HTERT RPE-1 (cell line): Measurements from ENCODE around the gene KRT33A.
"Not testable (repeated sequence)": the region's sequence is repeated elsewhere in the genome, so short reads cannot be mapped to it uniquely, and the experiment has no call there.

Experiments used
- in situ Hi-C: fragments of 300-500 bp; cut with MboI; formaldehyde crosslinking; loops from 4 replicates; pipeline ENCODE4 v1.14.3; 2020; ENCODE audit warnings: low sequenced_read_pairs

Gene KRT33A

GRCh38 chr17:41366070-41366469, 15.4 kb upstream of the KRT33A start:
- in situ Hi-C loops: no loop called here

DNA sequence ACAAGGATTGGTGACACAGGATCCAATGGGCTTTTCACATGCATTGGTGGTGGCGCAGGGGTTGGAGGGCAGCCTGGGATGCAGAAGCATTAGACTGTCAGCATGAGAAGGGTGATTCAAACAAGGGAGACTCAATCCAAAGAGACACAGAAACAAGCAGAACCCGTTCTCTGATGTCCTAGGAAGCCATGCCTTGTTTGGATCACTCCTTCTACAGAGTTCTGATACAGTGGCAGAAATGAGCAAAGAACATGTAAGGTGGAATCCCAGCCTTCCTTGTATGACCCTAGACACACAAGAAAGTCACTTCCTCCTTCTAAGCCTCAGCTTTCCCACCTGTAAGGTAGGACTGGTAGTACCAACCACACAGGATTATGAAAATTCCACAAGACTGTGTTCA, 13.3 kb upstream of the KRT33A start:
- in situ Hi-C loops: no loop called here

- in situ Hi-C loops: no loop called here
Measured at GRCh38 chr17:41360296-41360995, 9.8 kb upstream of the KRT33A start.

GRCh38 chr17:41354536-41354935, 3.9 kb upstream of the KRT33A start:
- in situ Hi-C loops: no loop called here

GRCh38 chr17:41352597-41353366, 2.2 kb upstream of the KRT33A start:
- in situ Hi-C loops: no loop called here

DNA sequence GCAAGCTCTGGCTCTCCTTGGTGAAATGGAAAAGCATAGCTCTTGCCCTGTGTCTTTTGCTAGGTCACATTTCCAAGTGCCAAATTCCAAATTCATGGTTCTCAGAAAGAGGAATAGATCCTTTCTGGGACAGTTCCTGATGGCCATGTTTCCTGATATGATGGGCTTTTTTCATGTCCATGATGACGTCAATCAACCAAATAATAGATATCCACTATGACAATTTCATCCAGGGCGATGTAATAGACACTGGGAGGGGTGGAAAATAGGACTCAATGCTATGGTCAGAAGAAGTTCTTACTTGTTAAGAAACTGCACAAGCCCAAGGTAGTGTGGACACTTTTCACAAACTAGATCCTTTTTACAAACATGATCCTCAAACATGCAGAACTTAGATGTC, 549 bp upstream of the KRT33A start:
- in situ Hi-C loops: no loop called here

GRCh38 chr17:41347869-41348760, 2.5 kb downstream of the KRT33A start:
- in situ Hi-C loops: no loop called here

GRCh38 chr17:41346421-41346820, 4.2 kb downstream of the KRT33A start:
- in situ Hi-C loops: not testable (repeated sequence)

GRCh38 chr17:41345992-41346391, 4.6 kb downstream of the KRT33A start:
- in situ Hi-C loops: no loop called here

DNA sequence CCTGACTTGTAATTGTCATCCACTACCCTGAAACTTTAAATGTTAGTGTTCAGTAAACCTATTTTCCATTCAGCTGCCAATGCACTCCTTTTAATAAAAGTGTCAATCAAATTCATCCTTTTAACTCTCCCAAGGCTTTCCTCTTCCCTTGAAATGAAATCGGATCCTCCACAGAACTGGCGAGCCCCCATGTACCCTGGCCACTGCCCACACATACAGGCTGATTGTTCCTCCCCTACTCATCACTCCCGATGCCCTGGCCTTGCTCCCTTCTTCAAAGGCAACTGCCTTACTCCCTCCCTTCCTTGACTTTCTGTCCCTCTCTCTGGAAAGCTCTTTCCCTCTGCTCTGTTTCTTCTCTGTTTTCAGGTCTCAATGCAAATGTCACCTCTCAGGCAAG, 7.6 kb downstream of the KRT33A start:
- in situ Hi-C loops: no loop called here

- in situ Hi-C loops: no loop called here
Measured at GRCh38 chr17:41340934-41341861, 9.4 kb downstream of the KRT33A start.

DNA sequence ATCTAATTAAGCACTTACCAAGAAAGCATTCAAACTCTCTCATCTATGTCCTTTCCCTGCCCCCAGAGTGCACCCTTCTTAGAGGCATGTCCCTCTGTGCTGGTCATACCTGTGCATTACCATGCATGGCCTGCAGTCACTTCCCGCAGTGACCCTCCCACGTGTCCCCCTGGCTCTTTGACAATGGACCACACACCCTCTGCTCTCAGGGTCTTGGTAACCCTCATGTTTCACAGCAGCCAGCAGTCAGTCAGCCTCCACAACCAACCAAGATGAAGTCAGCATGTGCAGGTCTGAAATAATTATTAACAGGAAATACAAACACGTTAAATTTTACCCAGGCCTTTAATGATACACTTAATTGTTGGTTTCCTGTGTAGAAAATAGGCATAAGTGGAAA, 10.1 kb downstream of the KRT33A start:
- in situ Hi-C loops: no loop called here

DNA sequence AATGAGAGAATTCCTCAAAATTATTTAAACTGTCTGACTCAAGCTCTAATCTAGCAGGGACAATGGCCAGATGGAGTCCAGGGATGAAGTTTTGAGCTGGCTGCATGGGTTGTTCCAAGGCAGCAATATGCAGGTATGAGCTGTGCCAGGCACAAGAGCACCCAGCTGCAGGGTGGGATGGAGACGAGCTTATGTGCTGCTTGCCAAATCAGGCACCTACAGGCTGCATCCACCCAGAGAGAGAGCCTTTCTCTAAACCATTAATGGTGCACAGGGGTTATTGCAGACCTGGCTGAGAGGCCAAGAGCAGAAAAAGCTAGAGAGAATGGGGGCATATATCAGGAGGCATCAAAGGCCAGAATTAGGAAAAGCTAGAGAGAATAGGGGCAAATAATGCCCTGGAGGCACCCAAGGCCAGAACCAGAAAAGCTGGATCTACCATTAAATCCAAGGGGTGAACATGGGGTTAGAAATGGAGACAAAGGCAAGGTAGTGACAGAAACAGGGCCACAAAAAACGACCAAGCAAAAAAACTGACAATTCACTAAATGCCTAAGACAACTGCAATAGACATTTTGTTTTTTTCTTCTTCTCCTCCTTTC, 11.0 kb downstream of the KRT33A start:
- in situ Hi-C loops: no loop called here

- in situ Hi-C loops: no loop called here
Measured at GRCh38 chr17:41338961-41339485, 11.6 kb downstream of the KRT33A start.

- in situ Hi-C loops: no loop called here
Measured at GRCh38 chr17:41335747-41336146, 14.9 kb downstream of the KRT33A start.

DNA sequence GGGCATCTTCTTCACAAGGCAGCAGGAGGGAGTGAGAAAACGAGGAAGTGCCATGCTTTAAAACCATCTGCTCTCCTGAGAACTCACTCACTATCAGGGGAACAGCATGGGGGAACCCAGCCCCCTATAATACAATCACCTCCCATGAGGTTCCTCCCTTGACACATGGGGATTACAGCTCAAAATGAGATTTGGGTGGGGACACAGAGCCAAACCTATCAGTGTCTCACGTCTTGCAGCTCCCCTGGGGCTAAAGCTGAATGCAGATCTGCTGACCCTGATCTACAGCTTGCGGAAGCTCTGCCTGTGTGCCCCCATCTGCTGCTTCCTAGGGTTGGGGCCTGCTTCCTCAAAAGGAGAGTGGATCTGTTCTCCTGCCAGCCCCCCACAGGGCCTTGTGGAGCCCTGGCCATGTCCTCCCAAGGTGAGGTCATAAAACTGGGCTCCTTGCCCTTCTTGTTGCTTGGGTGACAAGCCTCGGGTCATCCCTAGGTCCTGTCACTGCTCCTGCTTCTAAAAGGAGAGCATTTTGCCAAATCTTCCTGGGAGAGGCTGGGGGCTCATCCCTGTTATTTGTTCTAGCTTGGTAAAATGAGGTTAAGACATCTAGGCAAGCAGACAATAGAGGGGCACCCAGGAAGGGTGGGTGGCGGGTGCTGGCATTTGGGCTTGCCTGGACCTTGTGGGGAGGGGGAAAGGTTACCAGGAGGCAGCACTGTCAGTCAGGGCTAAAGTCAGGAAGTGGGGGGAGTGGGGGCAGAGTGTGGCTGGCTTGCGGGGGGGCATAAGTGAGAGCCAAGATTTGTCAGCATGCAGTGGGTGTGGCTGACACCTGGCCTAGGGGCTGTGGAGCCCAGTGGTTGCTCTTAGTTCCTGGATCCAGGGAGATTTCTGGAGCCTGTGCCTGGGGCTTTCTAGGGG, 16.0 kb downstream of the KRT33A start:
- in situ Hi-C loops: no loop called here

GRCh38 chr17:41333836-41334235, 16.8 kb downstream of the KRT33A start:
- in situ Hi-C loops: no loop called here

- in situ Hi-C loops: no loop called here
Measured at GRCh38 chr17:41333098-41333497, 17.5 kb downstream of the KRT33A start.

DNA sequence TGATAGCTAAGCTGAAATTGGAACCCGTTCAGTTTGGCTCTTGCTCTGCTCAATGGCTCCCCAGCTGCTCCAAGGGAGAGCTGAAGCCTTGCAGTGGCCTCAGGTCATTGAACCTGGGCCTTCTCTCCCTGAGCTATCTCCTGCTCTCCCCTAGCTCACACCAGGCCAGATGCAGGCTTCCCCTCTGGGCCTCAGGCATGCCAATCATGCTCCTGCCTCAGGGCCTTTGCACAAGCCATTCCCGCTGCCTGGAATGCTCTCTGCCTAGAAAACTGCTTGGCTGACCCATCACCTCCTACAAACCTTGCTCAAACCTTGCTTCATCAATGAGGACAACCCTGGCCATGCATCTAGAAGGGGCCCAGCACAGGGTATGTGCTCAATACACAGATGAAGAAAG, 18.4 kb downstream of the KRT33A start:
- in situ Hi-C loops: no loop called here
